HG03097 (cell line): Measurements from ENCODE around the gene WDR1.

Experiments used
- ATAC-seq: cut with Tn5 transposase; IDR thresholded peaks from one replicate; pipeline ENCODE4 v1.9.1; 2021; ENCODE audit not compliant: unreplicated experiment, low FRiP score

WDR1 gene

GRCh38 chr4:10086506-10087120 lies 30.0 kb downstream of the WDR1 start:
- ATAC-seq: no peak

- ATAC-seq: no peak
These were observed 30.6 kb downstream of the WDR1 start for GRCh38 chr4:10085828-10086505.

- ATAC-seq: no peak
These were observed 31.2 kb downstream of the WDR1 start for GRCh38 chr4:10085386-10085785.

GRCh38 chr4:10084651-10085358 lies 31.8 kb downstream of the WDR1 start:
- no peak for ATAC-seq

- ATAC-seq: no peak
These were observed 32.5 kb downstream of the WDR1 start for GRCh38 chr4:10083861-10084641.

- no peak for ATAC-seq
These were observed 33.2 kb downstream of the WDR1 start for GRCh38 chr4:10083331-10083771.

GRCh38 chr4:10082459-10083272 lies 33.9 kb downstream of the WDR1 start:
- no peak for ATAC-seq

- ATAC-seq: no peak
These were observed 34.6 kb downstream of the WDR1 start for GRCh38 chr4:10082047-10082446.

- no peak for ATAC-seq
These were observed 35.4 kb downstream of the WDR1 start for GRCh38 chr4:10081218-10081606.

- no peak for ATAC-seq
These were observed 35.9 kb downstream of the WDR1 start for GRCh38 chr4:10080589-10081217.

GRCh38 chr4:10079912-10080588 lies 36.5 kb downstream of the WDR1 start:
- ATAC-seq: no peak

GRCh38 chr4:10079256-10079655 lies 37.3 kb downstream of the WDR1 start:
- no peak for ATAC-seq

GRCh38 chr4:10078481-10079233 lies 37.9 kb downstream of the WDR1 start:
- no peak for ATAC-seq

- ATAC-seq: no peak
These were observed 38.9 kb downstream of the WDR1 start for GRCh38 chr4:10077483-10078335.

- ATAC-seq: no peak
These were observed 39.5 kb downstream of the WDR1 start for GRCh38 chr4:10077076-10077475.

- ATAC-seq: no peak
These were observed 40.6 kb downstream of the WDR1 start for GRCh38 chr4:10075953-10076391.

- no peak for ATAC-seq
These were observed 41.3 kb downstream of the WDR1 start for GRCh38 chr4:10075158-10075863.
